Neutrophil (primary cell): ENCODE data around the gene RNF13.
A peak's percentile ranks its signal among the peaks of the same experiment; 100 is the strongest.
"Not testable (repeated sequence)": the region's sequence is repeated elsewhere in the genome, so short reads cannot be mapped to it uniquely, and the experiment has no call there.

Experiments
- H3K27ac ChIP-seq: fragments of 200-600 bp; sonication (generic); 2 replicates; pipeline ENCODE4 v1.5.1; 2016; ENCODE audit warnings: mild to moderate bottlenecking, moderate library complexity
- H3K27me3 ChIP-seq: fragments of 200-600 bp; sonication (generic); 2 replicates; pipeline ENCODE4 v1.6.0; 2016; ENCODE audit warnings: mild to moderate bottlenecking
- H3K36me3 ChIP-seq: fragments of 200-600 bp; sonication (generic); 2 replicates; pipeline ENCODE4 v1.5.1; 2017
- H3K4me1 ChIP-seq, 2 experiments: fragments of 200-600 bp in 1 of 2; sonication (generic) in 1 of 2; 1 replicate in 1 of 2; 2 replicates in 1 of 2; pipeline versions ENCODE4 v1.5.1 to v1.6.1; 2013 to 2016; ENCODE audit warnings: low read depth in 1 of 2, low read length in 1 of 2, mild to moderate bottlenecking in 1 of 2, moderate library complexity in 1 of 2; ENCODE audit not compliant: control insufficient read depth in 1 of 2, insufficient read depth in 1 of 2
- H3K4me3 ChIP-seq, 2 experiments: fragments of 200-600 bp in 1 of 2; sonication (generic) in 1 of 2; 1 replicate in 1 of 2; 2 replicates in 1 of 2; pipeline ENCODE4 v1.5.1; 2013 to 2016; ENCODE audit warnings: low read depth in 1 of 2, low read length in 1 of 2, mild to moderate bottlenecking in 1 of 2, moderate library complexity in 1 of 2
- H3K9me3 ChIP-seq: fragments of 200-600 bp; sonication (generic); 2 replicates; pipeline ENCODE4 v1.5.1; 2016
- TF ChIP-seq, protein P1 (sequence below): fragments of 200-600 bp; sonication (generic); IDR thresholded peaks from 2 replicates; pipeline ENCODE4 v1.5.1; 2016; ENCODE audit warnings: antibody characterized with exemption

RNF13 gene

DNA sequence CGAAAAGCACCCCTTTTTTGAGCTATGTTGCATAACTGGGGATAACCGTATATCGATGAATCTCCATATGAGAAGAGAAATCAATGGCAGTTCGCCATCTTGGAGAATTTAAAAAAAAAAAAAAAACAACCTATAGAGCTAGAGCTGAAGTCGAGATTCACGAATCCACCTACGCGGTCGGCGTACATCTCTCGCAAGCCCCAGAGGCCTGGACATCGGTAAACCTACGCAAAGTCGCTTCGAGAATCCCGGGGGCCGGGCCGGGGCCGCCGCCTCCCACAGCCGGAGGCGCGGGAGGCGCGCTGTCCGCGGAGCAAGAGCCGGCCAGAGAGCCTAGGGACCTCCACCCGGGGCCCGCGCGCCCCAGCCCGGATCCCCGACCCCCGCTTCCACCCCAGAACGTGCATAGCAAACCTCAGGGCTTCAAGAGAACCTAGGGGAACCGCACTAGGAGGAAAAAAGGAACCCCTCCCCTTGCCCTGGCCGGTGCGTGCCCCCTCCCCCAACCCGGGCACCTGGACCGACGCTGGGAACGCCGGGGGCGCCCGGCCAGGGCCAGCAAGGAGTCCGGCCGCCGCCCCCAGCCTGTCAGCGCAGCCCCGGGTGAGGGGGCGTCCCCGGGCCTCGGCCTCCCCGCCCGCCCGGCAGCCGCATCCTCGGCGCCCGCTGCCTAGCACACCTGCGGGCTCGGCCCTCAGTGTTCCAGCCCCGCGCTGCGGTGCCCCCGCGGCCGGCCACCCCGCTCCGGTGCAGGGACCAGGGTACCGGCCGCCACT is 157.1 kb downstream of the RNF13 start:
- Histone ChIP-seq H3K9me3 (no peaks in the 10 kb centered on the region), H3K4me1 (peaks cover 17 to 20% of the 10 kb centered on the region in 2 experiments), H3K27me3 (peaks cover 85% of the 10 kb centered on the region), H3K27ac (no peak overlapping the region), H3K36me3 (peaks cover 3% of the 10 kb centered on the region), H3K4me3 (peak overlapping the region; percentile 58 to 67)
- TF ChIP-seq, protein P1, sequence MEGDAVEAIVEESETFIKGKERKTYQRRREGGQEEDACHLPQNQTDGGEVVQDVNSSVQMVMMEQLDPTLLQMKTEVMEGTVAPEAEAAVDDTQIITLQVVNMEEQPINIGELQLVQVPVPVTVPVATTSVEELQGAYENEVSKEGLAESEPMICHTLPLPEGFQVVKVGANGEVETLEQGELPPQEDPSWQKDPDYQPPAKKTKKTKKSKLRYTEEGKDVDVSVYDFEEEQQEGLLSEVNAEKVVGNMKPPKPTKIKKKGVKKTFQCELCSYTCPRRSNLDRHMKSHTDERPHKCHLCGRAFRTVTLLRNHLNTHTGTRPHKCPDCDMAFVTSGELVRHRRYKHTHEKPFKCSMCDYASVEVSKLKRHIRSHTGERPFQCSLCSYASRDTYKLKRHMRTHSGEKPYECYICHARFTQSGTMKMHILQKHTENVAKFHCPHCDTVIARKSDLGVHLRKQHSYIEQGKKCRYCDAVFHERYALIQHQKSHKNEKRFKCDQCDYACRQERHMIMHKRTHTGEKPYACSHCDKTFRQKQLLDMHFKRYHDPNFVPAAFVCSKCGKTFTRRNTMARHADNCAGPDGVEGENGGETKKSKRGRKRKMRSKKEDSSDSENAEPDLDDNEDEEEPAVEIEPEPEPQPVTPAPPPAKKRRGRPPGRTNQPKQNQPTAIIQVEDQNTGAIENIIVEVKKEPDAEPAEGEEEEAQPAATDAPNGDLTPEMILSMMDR, result no peak

DNA sequence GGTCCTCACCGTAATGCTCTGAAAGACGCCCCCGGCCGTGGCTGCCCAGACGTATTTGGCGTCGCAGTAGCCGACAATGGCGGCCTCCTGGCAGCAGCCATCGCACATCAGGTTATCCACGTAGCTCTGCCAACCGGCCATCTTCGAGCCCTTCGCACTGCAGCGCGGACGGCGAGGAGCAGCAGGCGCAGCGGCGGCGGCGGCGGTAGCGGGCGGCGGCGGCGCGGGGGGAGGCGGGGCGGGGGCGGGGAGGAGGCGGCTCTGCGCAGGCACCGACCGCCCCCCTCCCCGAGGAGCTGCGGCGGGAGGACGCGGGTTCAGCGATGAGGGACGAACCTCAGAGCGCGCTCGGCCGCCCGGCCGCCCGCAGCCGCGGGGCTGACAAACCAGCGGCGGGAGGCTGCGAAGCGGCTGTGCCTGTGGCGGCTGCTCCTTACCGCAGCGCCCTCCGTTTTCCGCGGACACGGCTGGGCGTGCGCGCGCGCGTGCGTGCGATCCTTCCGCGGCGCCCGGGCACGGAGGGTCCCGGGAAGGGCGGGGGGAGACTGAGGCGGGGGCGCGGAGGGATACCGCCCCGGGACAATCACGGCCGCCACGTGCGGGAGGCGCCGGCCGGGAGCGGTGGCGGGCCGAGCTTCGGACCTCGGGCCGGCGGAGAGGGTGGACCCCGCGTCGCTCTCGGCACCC is 157.8 kb downstream of the RNF13 start, which contains the start of gene PFN2:
Gene PFN2 (minus strand): TSS at position 180 of the 687 bp plus-strand sequence. CDS start 39 bp downstream, at position 141.
- Histone ChIP-seq H3K4me1 (peaks cover 17 to 20% of the 10 kb centered on the region in 2 experiments), H3K36me3 (peaks cover 2% of the 10 kb centered on the region), H3K27ac (no peak within 1 kb of the TSS), H3K27me3 (peaks cover 92% of the 10 kb centered on the region), H3K4me3 (peak within 1 kb of the TSS; percentile 58 to 67), H3K9me3 (no peaks in the 10 kb centered on the region)
- TF ChIP-seq, protein P1, result no peak

DNA sequence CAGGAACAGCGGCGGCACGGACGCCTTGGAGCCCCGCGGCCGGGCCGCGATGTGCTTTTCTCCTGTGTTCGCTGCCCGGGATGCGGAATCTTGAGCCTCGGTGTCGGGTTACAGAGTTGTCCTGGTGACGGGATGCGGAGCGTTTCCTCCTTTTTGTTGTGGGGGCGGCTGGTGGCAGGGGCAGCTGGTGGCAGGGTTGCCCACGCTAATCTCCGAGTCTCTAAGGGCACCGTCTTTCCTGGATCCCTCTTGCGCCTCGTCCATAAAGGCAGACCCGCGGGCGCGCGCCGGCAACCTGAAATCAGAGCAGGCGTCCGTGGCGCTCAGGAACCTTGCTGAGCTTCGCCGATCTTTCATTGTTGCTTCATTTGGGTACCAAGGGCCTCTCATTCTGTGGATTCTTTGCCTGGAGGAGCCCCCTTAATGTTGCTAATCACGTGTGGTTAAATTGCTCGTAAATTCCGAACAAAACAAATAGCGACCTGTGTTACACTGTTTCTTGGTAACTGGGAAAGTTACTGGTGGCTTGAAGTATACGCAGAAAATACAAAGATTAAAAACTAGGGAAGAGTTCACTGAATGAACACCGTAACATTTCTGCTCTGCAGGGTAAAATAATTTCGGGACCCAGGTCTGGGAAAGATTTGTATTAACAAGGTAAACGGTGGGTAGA is 158.5 kb downstream of the RNF13 start:
- Histone ChIP-seq H3K9me3 (no peaks in the 10 kb centered on the region), H3K27me3 (peaks cover 99% of the 10 kb centered on the region), H3K4me1 (peaks cover 17 to 20% of the 10 kb centered on the region in 2 experiments), H3K27ac (no peak overlapping the region), H3K4me3 (peak overlapping the region; percentile 58 to 67), H3K36me3 (no peaks in the 10 kb centered on the region)
- TF ChIP-seq, protein P1, result no peak

DNA sequence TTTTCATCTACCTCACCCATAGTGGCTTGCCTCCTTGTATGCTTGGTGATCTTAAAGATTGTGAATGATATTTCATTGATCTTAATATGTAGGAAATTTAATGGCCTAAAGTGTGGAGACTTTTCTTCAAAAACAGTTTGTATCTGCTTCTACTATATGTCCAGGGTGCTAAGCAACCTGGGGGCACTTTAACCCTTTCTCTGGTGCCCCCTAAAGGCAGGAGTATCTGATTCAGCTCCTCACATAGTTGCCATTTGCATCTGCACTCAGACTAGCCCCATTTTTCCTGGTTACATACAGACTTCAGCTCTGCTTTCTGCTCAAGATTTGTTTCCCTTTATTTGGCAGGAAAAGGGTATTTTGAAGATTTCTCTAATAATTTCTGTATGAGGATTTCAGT is 162.9 kb downstream of the RNF13 start:
- Histone ChIP-seq H3K36me3 (no peaks in the 10 kb centered on the region), H3K4me3 (no peak overlapping the region), H3K4me1 (peaks cover 7 to 9% of the 10 kb centered on the region in 2 experiments), H3K9me3 (no peaks in the 10 kb centered on the region), H3K27me3 (peaks cover 79% of the 10 kb centered on the region), H3K27ac (no peak overlapping the region)
- TF ChIP-seq, protein P1, result no peak

DNA sequence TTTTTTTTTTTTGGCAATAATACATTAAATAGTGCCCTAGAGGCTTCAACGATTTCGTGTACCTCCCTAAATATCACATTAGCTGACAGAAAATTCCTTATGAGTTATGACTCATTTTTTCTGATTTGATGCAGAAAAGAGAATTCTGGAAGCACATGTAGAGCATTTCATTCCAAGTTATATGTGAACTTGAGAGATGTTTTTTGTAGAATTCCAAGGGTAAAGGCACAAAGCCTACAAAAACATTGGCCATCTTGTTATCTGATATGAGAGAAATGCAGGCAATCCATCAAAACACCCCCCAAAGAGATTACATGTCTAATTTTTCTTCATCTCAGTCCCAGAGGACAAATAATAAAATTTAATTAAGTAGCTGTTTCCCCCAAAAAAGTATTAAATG is 164.4 kb downstream of the RNF13 start:
- TF ChIP-seq, protein P1, result no peak
- Histone ChIP-seq H3K9me3 (no peaks in the 10 kb centered on the region), H3K4me1 (no peaks in the 10 kb centered on the region), H3K4me3 (no peak overlapping the region), H3K27me3 (peaks cover 65% of the 10 kb centered on the region), H3K27ac (no peak overlapping the region), H3K36me3 (no peaks in the 10 kb centered on the region)

DNA sequence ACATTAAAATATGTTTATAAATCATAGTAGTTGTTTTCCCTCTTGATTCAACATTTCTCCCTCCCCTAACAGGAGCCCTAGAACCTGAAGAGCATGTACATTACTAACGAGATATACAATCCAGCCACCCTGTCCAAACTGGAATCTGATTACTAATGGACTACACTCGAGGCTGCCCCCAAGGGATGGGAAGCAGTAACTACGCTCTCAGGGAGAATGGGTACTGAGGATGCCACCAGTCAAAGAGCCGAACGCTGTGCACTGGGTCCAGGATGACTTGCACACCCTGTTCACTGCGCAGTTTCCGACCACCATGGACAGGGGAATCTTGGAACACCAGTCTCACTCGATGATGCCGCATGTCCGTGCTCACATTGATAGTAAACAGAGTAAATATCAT is 169.0 kb downstream of the RNF13 start:
- not testable (repeated sequence) for H3K4me1 ChIP-seq, H3K4me3 ChIP-seq, H3K36me3 ChIP-seq, H3K9me3 ChIP-seq, H3K27ac ChIP-seq
- H3K27me3 ChIP-seq, result peaks cover 19% of the 10 kb centered on the region

DNA sequence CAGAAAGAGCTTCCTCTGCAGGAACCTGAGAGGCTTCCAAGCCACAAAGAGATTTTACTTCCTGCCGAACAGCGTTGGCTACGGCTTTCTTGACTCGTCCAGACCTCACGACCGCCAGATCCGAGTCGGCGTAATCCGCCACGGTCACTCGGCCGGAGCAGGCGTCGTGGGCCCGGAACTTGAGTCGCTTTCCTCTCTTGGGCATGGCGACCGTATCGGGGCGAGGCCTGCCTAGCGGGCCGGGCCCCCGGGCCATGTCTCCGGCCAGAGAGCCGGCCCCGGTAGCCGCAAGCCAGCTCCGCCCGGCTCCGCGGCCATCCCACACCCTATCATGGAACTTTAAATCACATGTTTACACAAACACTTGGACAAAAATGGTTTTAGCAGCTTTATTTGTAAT is 170.0 kb downstream of the RNF13 start:
- H3K4me3 ChIP-seq, H3K4me1 ChIP-seq, H3K27ac ChIP-seq, H3K9me3 ChIP-seq, H3K36me3 ChIP-seq: not testable (repeated sequence)
- H3K27me3 ChIP-seq, result peaks cover 13% of the 10 kb centered on the region
